ENCODE measurements around the gene SSBP3. TPM values are rescaled to one million over a fixed set of nuclear protein-coding genes. Genes with fewer than 3 reads are reported as not detected.
A peak's percentile ranks its signal among the peaks of the same experiment; 100 is the strongest.
"Not testable (repeated sequence)": the region's sequence is repeated elsewhere in the genome, so short reads cannot be mapped to it uniquely, and the experiment has no call there.

Gene SSBP3
- total and polyA plus RNA-seq, 2 donors, result 21.7 to 59.1 TPM

GRCh38 chr1:54421101-54421504, 14.9 kb upstream of the SSBP3 start:
- no peak for DNase-seq (ENCODE audit: extremely low spot score)
- no peaks in the 10 kb centered on the region for H3K36me3 ChIP-seq (ENCODE audit: insufficient read depth)
- H3K27ac ChIP-seq (ENCODE audit: low read depth), result no peak overlapping the region
- WGBS, result 72% methylated on average over 4 of the region's 4 CpGs
- no peak overlapping the region for H3K4me3 ChIP-seq (ENCODE audit: low read depth, low read length)
- H3K4me1 ChIP-seq (ENCODE audit: insufficient read depth), result no peaks in the 10 kb centered on the region

- H3K4me3 ChIP-seq (ENCODE audit: low read depth, low read length); H3K27ac ChIP-seq (ENCODE audit: low read depth); H3K4me1 ChIP-seq (ENCODE audit: insufficient read depth); DNase-seq (ENCODE audit: extremely low spot score); H3K36me3 ChIP-seq (ENCODE audit: insufficient read depth): not testable (repeated sequence)
- WGBS, result 95% methylated on average over 6 of the region's 6 CpGs
Observed at GRCh38 chr1:54418598-54418997, 12.4 kb upstream of the SSBP3 start.

GRCh38 chr1:54417123-54417522, 10.9 kb upstream of the SSBP3 start:
- Histone ChIP-seq H3K27ac (ENCODE audit: low read depth) (no peak overlapping the region), H3K4me1 (ENCODE audit: insufficient read depth) (no peaks in the 10 kb centered on the region), H3K4me3 (ENCODE audit: low read depth, low read length) (no peak overlapping the region), H3K36me3 (ENCODE audit: insufficient read depth) (no peaks in the 10 kb centered on the region)
- DNase-seq (ENCODE audit: extremely low spot score), result no peak
- 47% methylated on average over 5 of the region's 5 CpGs for WGBS

GRCh38 chr1:54416435-54416834, 10.2 kb upstream of the SSBP3 start:
- H3K36me3 ChIP-seq (ENCODE audit: insufficient read depth), result no peaks in the 10 kb centered on the region
- DNase-seq (ENCODE audit: extremely low spot score), result no peak
- no peaks in the 10 kb centered on the region for H3K4me1 ChIP-seq (ENCODE audit: insufficient read depth)
- H3K27ac ChIP-seq (ENCODE audit: low read depth), result no peak overlapping the region
- 92% methylated on average over 8 of the region's 8 CpGs for WGBS
- no peak overlapping the region for H3K4me3 ChIP-seq (ENCODE audit: low read depth, low read length)

- Histone ChIP-seq H3K27ac (ENCODE audit: low read depth) (no peak overlapping the region), H3K4me3 (ENCODE audit: low read depth, low read length) (no peak overlapping the region), H3K4me1 (ENCODE audit: insufficient read depth) (no peaks in the 10 kb centered on the region), H3K36me3 (ENCODE audit: insufficient read depth) (no peaks in the 10 kb centered on the region)
- no peak for DNase-seq (ENCODE audit: extremely low spot score)
- 76% methylated on average over 9 of the region's 9 CpGs for WGBS
Observed at GRCh38 chr1:54415991-54416390, 9.8 kb upstream of the SSBP3 start.

GRCh38 chr1:54415533-54415932, 9.3 kb upstream of the SSBP3 start:
- Histone ChIP-seq H3K27ac (ENCODE audit: low read depth) (no peak overlapping the region), H3K4me3 (ENCODE audit: low read depth, low read length) (no peak overlapping the region), H3K36me3 (ENCODE audit: insufficient read depth) (no peaks in the 10 kb centered on the region), H3K4me1 (ENCODE audit: insufficient read depth) (no peaks in the 10 kb centered on the region)
- no peak for DNase-seq (ENCODE audit: extremely low spot score)
- 93% methylated on average over 3 of the region's 3 CpGs for WGBS

- H3K4me1 ChIP-seq (ENCODE audit: insufficient read depth), result no peaks in the 10 kb centered on the region
- H3K27ac ChIP-seq (ENCODE audit: low read depth), result no peak overlapping the region
- H3K36me3 ChIP-seq (ENCODE audit: insufficient read depth), result no peaks in the 10 kb centered on the region
- 86% methylated on average over 4 of the region's 4 CpGs for WGBS
- DNase-seq (ENCODE audit: extremely low spot score), result no peak
- H3K4me3 ChIP-seq (ENCODE audit: low read depth, low read length), result no peak overlapping the region
Observed at GRCh38 chr1:54413732-54414131, 7.5 kb upstream of the SSBP3 start.

GRCh38 chr1:54413295-54413694, 7.1 kb upstream of the SSBP3 start:
- no peak for DNase-seq (ENCODE audit: extremely low spot score)
- no peak overlapping the region for H3K27ac ChIP-seq (ENCODE audit: low read depth)
- 37% methylated on average over 2 of the region's 2 CpGs for WGBS

GRCh38 chr1:54410359-54410758, 4.2 kb upstream of the SSBP3 start:
- no peak overlapping the region for H3K4me3 ChIP-seq (ENCODE audit: low read depth, low read length)
- H3K36me3 ChIP-seq (ENCODE audit: insufficient read depth), result no peaks in the 10 kb centered on the region
- DNase-seq (ENCODE audit: extremely low spot score), result no peak
- no peak overlapping the region for H3K27ac ChIP-seq (ENCODE audit: low read depth)
- peaks cover 2% of the 10 kb centered on the region for H3K4me1 ChIP-seq (ENCODE audit: insufficient read depth)
- WGBS, result 87% methylated on average over 9 of the region's 9 CpGs

More at GRCh38 chr1:54413295-54413694, 7.1 kb upstream of the SSBP3 start:
- H3K4me1 ChIP-seq (ENCODE audit: insufficient read depth), result peaks cover 2% of the 10 kb centered on the region
- no peak overlapping the region for H3K4me3 ChIP-seq (ENCODE audit: low read depth, low read length)
- H3K36me3 ChIP-seq (ENCODE audit: insufficient read depth), result no peaks in the 10 kb centered on the region

- peaks cover 2% of the 10 kb centered on the region for H3K4me1 ChIP-seq (ENCODE audit: insufficient read depth)
- peak overlapping the region; percentile 46 for H3K27ac ChIP-seq (ENCODE audit: low read depth)
- DNase-seq (ENCODE audit: extremely low spot score), result no peak
- no peaks in the 10 kb centered on the region for H3K36me3 ChIP-seq (ENCODE audit: insufficient read depth)
- 76% methylated on average over 9 of the region's 9 CpGs for WGBS
- no peak overlapping the region for H3K4me3 ChIP-seq (ENCODE audit: low read depth, low read length)
Observed at GRCh38 chr1:54409156-54410142, 3.3 kb upstream of the SSBP3 start.

- no peaks in the 10 kb centered on the region for H3K36me3 ChIP-seq (ENCODE audit: insufficient read depth)
- peaks cover 2% of the 10 kb centered on the region for H3K4me1 ChIP-seq (ENCODE audit: insufficient read depth)
- no peak overlapping the region for H3K4me3 ChIP-seq (ENCODE audit: low read depth, low read length)
- peak overlapping the region; percentile 92 for H3K27ac ChIP-seq (ENCODE audit: low read depth)
- 42% methylated on average over 9 of the region's 9 CpGs for WGBS
- DNase-seq (ENCODE audit: extremely low spot score), result no peak
Observed at GRCh38 chr1:54408147-54409066, 2.2 kb upstream of the SSBP3 start.

- Histone ChIP-seq H3K27ac (ENCODE audit: low read depth) (peak overlapping the region; percentile 92), H3K36me3 (ENCODE audit: insufficient read depth) (no peaks in the 10 kb centered on the region), H3K4me1 (ENCODE audit: insufficient read depth) (peaks cover 2% of the 10 kb centered on the region), H3K4me3 (ENCODE audit: low read depth, low read length) (peak overlapping the region; percentile 96)
- 6% methylated on average over 15 of the region's 15 CpGs for WGBS
- peak; percentile 94 for DNase-seq (ENCODE audit: extremely low spot score)
Observed at GRCh38 chr1:54407404-54408146, 1.4 kb upstream of the SSBP3 start.

- WGBS, result 0% methylated on average over 12 of the region's 12 CpGs
- no peaks in the 10 kb centered on the region for H3K36me3 ChIP-seq (ENCODE audit: insufficient read depth)
- H3K4me3 ChIP-seq (ENCODE audit: low read depth, low read length), result peak overlapping the region; percentile 96
- peaks cover 2% of the 10 kb centered on the region for H3K4me1 ChIP-seq (ENCODE audit: insufficient read depth)
- peak overlapping the region; percentile 81 for H3K27ac ChIP-seq (ENCODE audit: low read depth)
- no peak for DNase-seq (ENCODE audit: extremely low spot score)
Observed at GRCh38 chr1:54407154-54407403, 885 bp upstream of the SSBP3 start.

All from urinary bladder (tissue), 4 donors.